K562 (cell line): ENCODE results near the gene RECQL5. TPM values are rescaled to one million over a fixed set of nuclear protein-coding genes. Genes with fewer than 3 reads are reported as not detected.

ENCODE experiments used
- MAZ ChIP-seq, 2 experiments: fragments of 450-650 bp in 1 of 2; sonication (generic) in 1 of 2; formaldehyde crosslinking; IDR thresholded peaks in 1 of 2; conservative IDR thresholded peaks in 1 of 2; 2 replicates each; pipeline versions ENCODE4 v1.4.0 to v1.5.0; 2020; ENCODE audit warnings: mild to moderate bottlenecking in 1 of 2, missing genetic modification reagents in 1 of 2
- ZNF318 ChIP-seq, 2 experiments: fragments of 450-650 bp; IDR thresholded peaks; 2 replicates each; pipeline ENCODE4 v1.6.1; 2016; ENCODE audit warnings: mild to moderate bottlenecking in 2 of 2, borderline replicate concordance in 1 of 2, low read depth in 1 of 2, moderate library complexity in 1 of 2
- polyA plus RNA-seq, 8 experiments: library from polyadenylated mRNA; depleted of rRNA in 4 of 8; stranded (reverse) in 5 of 8; unstranded in 3 of 8; fragments of >200 nt; fragmentation: Nextera tagmentation in 2 of 8; fragmentation: Illumina TruSeq in 1 of 8; extraction: Ambion mirVana in 2 of 8; extraction: Trizol in 1 of 8; gene quantifications; 2 replicates each; pipeline versions ENCODE4 v1.2.1 to v1.2.3, GENCODE V29; 2011 to 2014; ENCODE audit warnings: inconsistent platforms in 1 of 8, missing spikeins in 1 of 8
- total RNA-seq, 7 experiments: library from RNA; depleted of rRNA in 6 of 7; stranded (reverse); fragments of >200 nt in 6 of 7; fragmentation: Illumina TruSeq in 2 of 7; extraction: Trizol in 2 of 7; gene quantifications; 2 replicates each; pipeline versions ENCODE4 v1.2.1 to v1.2.3, GENCODE V29; 2011 to 2021; ENCODE audit warnings: low replicate concordance in 1 of 7
- TF ChIP-seq, protein P1 (sequence below): sonication (generic); formaldehyde crosslinking; IDR thresholded peaks from 2 replicates; pipeline ENCODE4 v1.8.1; 2023; ENCODE audit warnings: mild to moderate bottlenecking, missing genetic modification reagents

RECQL5 gene
- total and polyA plus RNA-seq, 9 of the 15 experiments (the other 6 are each of a cell fraction or from before 2014, with no cell fraction given): 4.1 to 34.8 (median 16.4) TPM

DNA sequence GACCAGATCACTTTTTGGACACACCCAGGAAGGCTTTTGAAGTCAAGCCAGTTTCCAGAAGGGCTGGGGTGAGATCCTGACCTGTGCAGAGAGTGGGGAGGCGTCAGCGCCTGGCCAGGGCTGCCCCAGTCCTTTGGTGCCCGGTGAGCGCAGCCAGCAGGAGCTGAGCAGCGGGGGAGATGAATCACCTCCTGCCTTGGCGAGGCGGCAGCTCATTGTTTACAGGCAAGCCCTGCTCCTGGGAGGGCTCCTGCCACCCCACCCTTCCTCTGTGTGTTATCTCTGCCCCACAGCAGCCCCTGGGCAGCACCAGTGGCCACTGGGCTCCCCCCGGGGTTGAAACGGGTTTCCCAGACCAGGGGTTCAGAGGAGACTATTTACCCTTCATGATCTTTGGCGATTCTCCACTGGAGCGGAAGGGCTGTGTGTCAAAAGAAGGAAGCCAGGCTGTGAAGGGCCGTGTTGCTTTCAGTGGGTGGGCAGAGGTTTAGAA lies 40.2 kb upstream of the RECQL5 start (continued):
- TF ChIP-seq ZNF318 (IDR thresholded peaks at IDR 0.05; ENCODE audit: borderline replicate concordance in 1 of 2, low read depth in 1 of 2): no peak
- peak in 1 of 2 experiments; percentile 39; a peak in 1 of 4 replicates for TF ChIP-seq MAZ (CRISPR knock-in tag; conservative IDR thresholded peaks at IDR 0.05 in 1 of 2, IDR thresholded peaks at IDR 0.05 in 1 of 2)
- TF ChIP-seq, protein P1, sequence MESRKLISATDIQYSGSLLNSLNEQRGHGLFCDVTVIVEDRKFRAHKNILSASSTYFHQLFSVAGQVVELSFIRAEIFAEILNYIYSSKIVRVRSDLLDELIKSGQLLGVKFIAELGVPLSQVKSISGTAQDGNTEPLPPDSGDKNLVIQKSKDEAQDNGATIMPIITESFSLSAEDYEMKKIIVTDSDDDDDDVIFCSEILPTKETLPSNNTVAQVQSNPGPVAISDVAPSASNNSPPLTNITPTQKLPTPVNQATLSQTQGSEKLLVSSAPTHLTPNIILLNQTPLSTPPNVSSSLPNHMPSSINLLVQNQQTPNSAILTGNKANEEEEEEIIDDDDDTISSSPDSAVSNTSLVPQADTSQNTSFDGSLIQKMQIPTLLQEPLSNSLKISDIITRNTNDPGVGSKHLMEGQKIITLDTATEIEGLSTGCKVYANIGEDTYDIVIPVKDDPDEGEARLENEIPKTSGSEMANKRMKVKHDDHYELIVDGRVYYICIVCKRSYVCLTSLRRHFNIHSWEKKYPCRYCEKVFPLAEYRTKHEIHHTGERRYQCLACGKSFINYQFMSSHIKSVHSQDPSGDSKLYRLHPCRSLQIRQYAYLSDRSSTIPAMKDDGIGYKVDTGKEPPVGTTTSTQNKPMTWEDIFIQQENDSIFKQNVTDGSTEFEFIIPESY: peak; percentile 87
